ENCODE measurements around the gene ADGB.
A peak's percentile ranks its signal among the peaks of the same experiment; 100 is the strongest.

The ADGB gene

DNA sequence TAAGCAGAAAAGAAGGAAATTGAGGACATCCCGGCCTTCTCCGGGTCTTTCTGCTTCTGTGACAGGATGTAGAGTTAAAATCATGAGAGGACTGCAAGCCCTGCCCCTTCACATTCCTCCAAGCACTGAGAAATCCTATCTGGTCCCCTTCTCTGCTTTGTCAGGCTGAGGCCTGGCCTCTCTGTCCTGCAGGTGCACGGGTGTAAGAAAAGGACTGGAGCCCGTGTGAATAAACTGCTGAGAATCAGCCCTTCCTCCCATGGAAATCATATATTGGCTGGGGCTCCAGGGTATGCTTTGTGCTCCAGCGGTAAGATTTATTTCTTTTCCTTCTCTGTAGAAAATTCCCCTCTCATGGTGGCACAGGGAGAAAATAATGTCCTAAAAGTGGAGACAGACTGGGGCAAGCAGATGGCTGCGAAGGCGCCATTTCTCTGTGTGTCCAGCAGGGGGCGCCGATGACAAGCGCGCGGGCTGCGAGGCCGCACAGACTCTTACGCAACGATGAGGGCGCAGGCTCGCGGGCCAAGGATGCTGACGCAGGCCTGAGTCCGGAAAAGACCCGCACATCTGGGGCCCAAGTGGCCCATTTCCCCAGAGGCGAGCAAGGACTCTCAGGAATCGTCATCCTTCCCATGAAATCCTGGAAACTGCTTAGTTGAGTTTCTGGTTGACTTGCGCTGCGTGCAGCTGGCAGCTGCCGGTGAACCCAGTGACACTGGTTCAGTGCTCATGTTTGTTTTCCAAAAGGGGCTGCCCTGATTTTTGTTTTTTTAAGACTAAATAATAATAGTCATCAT, 258.6 kb downstream of the ADGB start:
- TF ChIP-seq EZH2phosphoT487 (IDR thresholded peaks at IDR 0.05; ENCODE audit: low read length), result no peak
- TF ChIP-seq EZH2 (optimal IDR thresholded peaks at IDR 0.05; ENCODE audit: low read depth, low read length), result no peak
- TF ChIP-seq, protein P1, sequence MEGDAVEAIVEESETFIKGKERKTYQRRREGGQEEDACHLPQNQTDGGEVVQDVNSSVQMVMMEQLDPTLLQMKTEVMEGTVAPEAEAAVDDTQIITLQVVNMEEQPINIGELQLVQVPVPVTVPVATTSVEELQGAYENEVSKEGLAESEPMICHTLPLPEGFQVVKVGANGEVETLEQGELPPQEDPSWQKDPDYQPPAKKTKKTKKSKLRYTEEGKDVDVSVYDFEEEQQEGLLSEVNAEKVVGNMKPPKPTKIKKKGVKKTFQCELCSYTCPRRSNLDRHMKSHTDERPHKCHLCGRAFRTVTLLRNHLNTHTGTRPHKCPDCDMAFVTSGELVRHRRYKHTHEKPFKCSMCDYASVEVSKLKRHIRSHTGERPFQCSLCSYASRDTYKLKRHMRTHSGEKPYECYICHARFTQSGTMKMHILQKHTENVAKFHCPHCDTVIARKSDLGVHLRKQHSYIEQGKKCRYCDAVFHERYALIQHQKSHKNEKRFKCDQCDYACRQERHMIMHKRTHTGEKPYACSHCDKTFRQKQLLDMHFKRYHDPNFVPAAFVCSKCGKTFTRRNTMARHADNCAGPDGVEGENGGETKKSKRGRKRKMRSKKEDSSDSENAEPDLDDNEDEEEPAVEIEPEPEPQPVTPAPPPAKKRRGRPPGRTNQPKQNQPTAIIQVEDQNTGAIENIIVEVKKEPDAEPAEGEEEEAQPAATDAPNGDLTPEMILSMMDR (IDR thresholded peaks at IDR 0.05; ENCODE audit: low read length), result peak; percentile 77
- Histone ChIP-seq H4K20me1 (ENCODE audit: insufficient read depth, low read length) (no peaks in the 10 kb centered on the region), H3K9me3 (replicated peaks; ENCODE audit: insufficient read depth, low read length) (no peaks in the 10 kb centered on the region), H3K9ac (ENCODE audit: low read length) (no peak overlapping the region), H3F3A (ENCODE audit: insufficient read depth, low read length) (no peaks in the 10 kb centered on the region), H3K27me3 (replicated peaks; ENCODE audit: insufficient read depth, low read length) (no peaks in the 10 kb centered on the region), H3K27ac (ENCODE audit: low read length) (no peak overlapping the region), H2AFZ (ENCODE audit: low read length) (peak overlapping the region; percentile 50), H3K4me3 (ENCODE audit: low read length) (peak overlapping the region; percentile 47; the same call in 1 of the 2 replicates), H3K4me2 (ENCODE audit: low read depth, low read length) (peak overlapping the region; percentile 57; the same call in 1 of the 2 replicates), H3K79me2 (ENCODE audit: low read length) (no peaks in the 10 kb centered on the region), H3K36me3 (replicated peaks; ENCODE audit: insufficient read depth, low read length) (no peaks in the 10 kb centered on the region), H3K9me2 (replicated peaks; ENCODE audit: insufficient read depth, low read length) (no peaks in the 10 kb centered on the region), H3K4me1 (ENCODE audit: low read length) (no peaks in the 10 kb centered on the region)
- peak; percentile 42 for DNase-seq

DNA sequence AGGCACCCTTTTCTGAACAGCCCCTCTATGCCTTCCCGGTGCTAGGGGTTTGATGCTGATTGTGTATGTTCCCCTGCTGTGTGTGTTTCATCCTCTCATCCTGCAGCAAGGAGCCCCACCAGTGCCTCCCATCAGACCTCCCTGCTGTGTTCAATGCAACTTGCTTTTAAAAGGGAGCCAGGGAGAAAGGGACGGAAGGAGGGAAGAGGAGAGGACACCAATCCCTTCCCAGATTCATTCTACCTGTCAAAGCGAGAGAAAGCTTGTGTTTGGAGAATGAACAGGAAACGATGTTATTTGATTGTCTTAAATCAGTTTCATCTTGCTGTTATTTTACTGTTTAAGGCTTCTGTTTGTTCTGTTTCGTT, 259.2 kb downstream of the ADGB start:
- Histone ChIP-seq H3K79me2 (ENCODE audit: low read length) (no peaks in the 10 kb centered on the region), H3K4me3 (ENCODE audit: low read length) (peak overlapping the region; percentile 47; the same call in 1 of the 2 replicates), H3K9me2 (replicated peaks; ENCODE audit: insufficient read depth, low read length) (no peaks in the 10 kb centered on the region), H2AFZ (ENCODE audit: low read length) (peak overlapping the region; percentile 50), H3K9me3 (replicated peaks; ENCODE audit: insufficient read depth, low read length) (no peaks in the 10 kb centered on the region), H3K9ac (ENCODE audit: low read length) (no peak overlapping the region), H4K20me1 (ENCODE audit: insufficient read depth, low read length) (no peaks in the 10 kb centered on the region), H3F3A (ENCODE audit: insufficient read depth, low read length) (no peaks in the 10 kb centered on the region), H3K27ac (ENCODE audit: low read length) (no peak overlapping the region), H3K27me3 (replicated peaks; ENCODE audit: insufficient read depth, low read length) (no peaks in the 10 kb centered on the region), H3K36me3 (replicated peaks; ENCODE audit: insufficient read depth, low read length) (no peaks in the 10 kb centered on the region), H3K4me2 (ENCODE audit: low read depth, low read length) (peak overlapping the region; percentile 57; the same call in 1 of the 2 replicates), H3K4me1 (ENCODE audit: low read length) (no peaks in the 10 kb centered on the region)
- DNase-seq, result no peak
- TF ChIP-seq EZH2phosphoT487 (IDR thresholded peaks at IDR 0.05; ENCODE audit: low read length), result no peak
- TF ChIP-seq, protein P1 (IDR thresholded peaks at IDR 0.05; ENCODE audit: low read length), result no peak
- TF ChIP-seq EZH2 (optimal IDR thresholded peaks at IDR 0.05; ENCODE audit: low read depth, low read length), result no peak

DNA sequence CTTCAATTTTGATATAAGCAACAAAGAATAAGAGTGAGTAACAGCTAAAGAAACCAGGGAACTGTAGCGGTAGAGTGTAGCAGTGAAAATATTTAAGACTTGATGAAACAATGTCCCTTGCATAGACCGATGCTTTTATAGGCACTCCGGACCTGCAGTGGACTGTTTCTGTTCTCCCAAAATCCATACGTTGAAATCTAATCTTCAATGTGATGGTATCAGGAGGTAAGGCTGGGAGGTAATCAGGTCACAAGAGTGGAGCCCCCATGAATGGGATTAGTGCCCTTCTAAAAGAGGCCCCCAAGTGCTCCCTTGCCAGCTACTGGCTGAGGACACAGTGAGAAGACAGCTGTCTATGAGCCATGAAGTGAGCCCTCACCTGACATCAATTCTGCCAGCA, 260.4 kb downstream of the ADGB start:
- Histone ChIP-seq H3K36me3 (replicated peaks; ENCODE audit: insufficient read depth, low read length) (no peaks in the 10 kb centered on the region), H3K27ac (ENCODE audit: low read length) (no peak overlapping the region), H3K9ac (ENCODE audit: low read length) (no peak overlapping the region), H3K4me1 (ENCODE audit: low read length) (no peaks in the 10 kb centered on the region), H3K9me2 (replicated peaks; ENCODE audit: insufficient read depth, low read length) (no peaks in the 10 kb centered on the region), H3F3A (ENCODE audit: insufficient read depth, low read length) (no peaks in the 10 kb centered on the region), H3K79me2 (ENCODE audit: low read length) (no peaks in the 10 kb centered on the region), H3K4me2 (ENCODE audit: low read depth, low read length) (no peak overlapping the region), H3K27me3 (replicated peaks; ENCODE audit: insufficient read depth, low read length) (no peaks in the 10 kb centered on the region), H3K4me3 (ENCODE audit: low read length) (no peak overlapping the region), H2AFZ (ENCODE audit: low read length) (no peak overlapping the region), H3K9me3 (replicated peaks; ENCODE audit: insufficient read depth, low read length) (no peaks in the 10 kb centered on the region), H4K20me1 (ENCODE audit: insufficient read depth, low read length) (no peaks in the 10 kb centered on the region)
- TF ChIP-seq EZH2phosphoT487 (IDR thresholded peaks at IDR 0.05; ENCODE audit: low read length) (no peak), EZH2 (optimal IDR thresholded peaks at IDR 0.05; ENCODE audit: low read depth, low read length) (no peak)
- TF ChIP-seq, protein P1 (IDR thresholded peaks at IDR 0.05; ENCODE audit: low read length), result no peak
- no peak for DNase-seq

Data from MM.1S (cell line).